EL (cell line): ENCODE results near the gene EIF1AD.
"Not testable (repeated sequence)": the region's sequence is repeated elsewhere in the genome, so short reads cannot be mapped to it uniquely, and the experiment has no call there.

Experiments
- DNase-seq: peaks from one replicate; pipeline ENCODE4 v3.0.0-alpha.2; 2016

The EIF1AD gene

GRCh38 chr11:66001942-66002647, at the start of gene EIF1AD, which contains the start of gene BANF1:
EIF1AD (minus strand) TSS chr11:66002157; CDS start chr11:66000389, 1,768 bp downstream.
BANF1 (plus strand) TSS chr11:66002503; CDS start chr11:66003251, 748 bp downstream.
- DNase-seq, result peak; percentile 98

- no peak for DNase-seq
These were observed 49.4 kb upstream of the EIF1AD start for GRCh38 chr11:66051371-66051765.

GRCh38 chr11:66050581-66051231, 48.7 kb upstream of the EIF1AD start:
- no peak for DNase-seq

GRCh38 chr11:66048547-66049323, 46.8 kb upstream of the EIF1AD start, which contains the start of gene GAL3ST3:
GAL3ST3 (minus strand) TSS chr11:66049161; CDS start chr11:66045415, 3,746 bp downstream.
- no peak for DNase-seq

GRCh38 chr11:66047541-66048365, 45.8 kb upstream of the EIF1AD start:
- peak; percentile 28 for DNase-seq

GRCh38 chr11:66046901-66047300, 44.9 kb upstream of the EIF1AD start:
- DNase-seq, result no peak

- peak; percentile 72 for DNase-seq
These were observed 43.3 kb upstream of the EIF1AD start for GRCh38 chr11:66045177-66045639.

- DNase-seq, result no peak
These were observed 42.8 kb upstream of the EIF1AD start for GRCh38 chr11:66044757-66045156.

GRCh38 chr11:66042996-66043906, 41.3 kb upstream of the EIF1AD start:
- no peak for DNase-seq

GRCh38 chr11:66042227-66042995, 40.5 kb upstream of the EIF1AD start:
- DNase-seq, result no peak

GRCh38 chr11:66039765-66040164, 37.8 kb upstream of the EIF1AD start:
- no peak for DNase-seq

GRCh38 chr11:66037327-66037726, 35.4 kb upstream of the EIF1AD start:
- DNase-seq, result no peak

- DNase-seq, result no peak
These were observed 34.4 kb upstream of the EIF1AD start for GRCh38 chr11:66036334-66036710.

- no peak for DNase-seq
These were observed 33.8 kb upstream of the EIF1AD start for GRCh38 chr11:66035653-66036333.

GRCh38 chr11:66032957-66033735, 31.2 kb upstream of the EIF1AD start:
- DNase-seq, result no peak

GRCh38 chr11:66026017-66026529, 24.1 kb upstream of the EIF1AD start, which contains the start of gene CATSPER1:
CATSPER1 (minus strand) TSS chr11:66026479; CDS start chr11:66026379, 100 bp downstream.
- no peak for DNase-seq

GRCh38 chr11:66023186-66023440, 21.2 kb upstream of the EIF1AD start:
- not testable (repeated sequence) for DNase-seq

- DNase-seq, result peak; percentile 66
These were observed 20.6 kb upstream of the EIF1AD start for GRCh38 chr11:66022401-66023185.
